Heart left ventricle (tissue), 16 donors: ENCODE data around the gene SYNE4. TPM values are rescaled to one million over a fixed set of nuclear protein-coding genes. Genes with fewer than 3 reads are reported as not detected.

Experiments
- ATAC-seq, 4 donors: fragments of 200-7000 bp; cut with Tn5 transposase; one replicate each; pipeline ENCODE4 v1.9.1; 2020 to 2022; ENCODE audit warnings: moderate library complexity in 4 of 4, mild to moderate bottlenecking in 3 of 4, moderate number of reproducible peaks in 1 of 4
- DNase-seq, 5 donors: peaks; one replicate each; pipeline ENCODE4 v3.0.0-alpha.2; 2020
- H3K27ac ChIP-seq, 12 donors: fragments of 200-600 bp; sonication (generic) in 4 of 12; one replicate each; pipeline versions ENCODE4 v1.5.0 to v1.8.0; 2016 to 2022; ENCODE audit warnings: mild to moderate bottlenecking in 2 of 12
- H3K27me3 ChIP-seq, 9 donors: fragments of 200-600 bp; sonication (generic) in 2 of 9; one replicate each; pipeline versions ENCODE4 v1.5.1 to v1.8.0; 2016 to 2022; ENCODE audit warnings: mild to moderate bottlenecking in 3 of 9
- H3K36me3 ChIP-seq, 9 donors: fragments of 200-600 bp; sonication (generic) in 2 of 9; one replicate each; pipeline versions ENCODE4 v1.5.0 to v1.8.0; 2018 to 2022; ENCODE audit warnings: mild to moderate bottlenecking in 2 of 9
- H3K4me1 ChIP-seq, 12 donors: fragments of 200-600 bp; sonication (generic) in 4 of 12; one replicate each; pipeline versions ENCODE4 v1.5.0 to v1.8.0; 2016 to 2022; ENCODE audit warnings: mild to moderate bottlenecking in 3 of 12
- H3K4me3 ChIP-seq, 12 donors: fragments of 200-600 bp; sonication (generic) in 4 of 12; one replicate each; pipeline versions ENCODE4 v1.5.0 to v1.8.0; 2017 to 2022; ENCODE audit warnings: mild to moderate bottlenecking in 9 of 12, moderate library complexity in 4 of 12
- H3K9me3 ChIP-seq, 12 donors: fragments of 200-600 bp; sonication (generic) in 4 of 12; one replicate each; pipeline versions ENCODE4 v1.5.0 to v1.8.0; 2016 to 2022; ENCODE audit warnings: mild to moderate bottlenecking in 1 of 12
- CTCF ChIP-seq, 12 donors: fragments of 200-600 bp; sonication (generic) in 4 of 12; IDR thresholded peaks; one replicate each; pipeline versions ENCODE4 v1.5.0 to v1.8.0; 2018 to 2022; ENCODE audit warnings: antibody characterized with exemption in 12 of 12, mild to moderate bottlenecking in 5 of 12
- POLR2A ChIP-seq, 2 donors: fragments of 450-650 bp; IDR thresholded peaks; one replicate each; pipeline ENCODE4 v1.6.1; 2017; ENCODE audit warnings: antibody characterized with exemption in 2 of 2, mild to moderate bottlenecking in 2 of 2, moderate library complexity in 2 of 2
- WGBS, 4 donors: extraction: QIAGEN DNeasy Blood & Tissue Kit in 2 of 4; methylation state at CpG; one replicate each; pipeline versions ENCODE4 v1.1.5 to v1.1.7; 2013 to 2018; 5-methylcytosine and 5-hydroxymethylcytosine counted together
- intact Hi-C, 10 donors: fragments of 100-400 bp; cut with DNase I; formaldehyde crosslinking; loops; one replicate each; pipeline versions ENCODE4 v1.11.1 to v1.14.2; 2022
- polyA plus RNA-seq, 2 donors: library from polyadenylated mRNA; stranded (reverse); fragments of 200-250 nt; gene quantifications; one replicate each; pipeline ENCODE4 v1.2.3, GENCODE V29; 2013
- total RNA-seq, 9 donors: library from RNA; depleted of rRNA in 2 of 9; stranded (reverse); fragments of >200 nt in 2 of 9; fragmentation: NEBNext Ultra II Directional in 3 of 9; extraction: Animal tissue kit (Norgen Biotek cat#: 25700) in 3 of 9; gene quantifications; one replicate each; pipeline versions ENCODE4 v1.1.0 to v1.2.4, GENCODE V29; 2016 to 2023
- donor health status: ischemic (EF 13 %, LVEDD 7.1; RV severe dilation, severe dysfunction).
- donor health status: healthy with polysubstance abuse.
- donor health status: DM: no; HTN: yes; CAD: no.
- donor health status: DM: no; HTN: no; CAD: no.
- donor health status: ischemic (EF 25% LVEDD 6.9; RV normal size, moderate dysfunction).
- donor health status: ischemic (EF 25% LVEDD 5.7; RV mildly dilated, moderate dysfunction).
- donor health status: healthy.
- donor health status: DM: yes; HTN: yes; CAD: no.
- donor health status: ischemic (EF 35%, LVEDD 5.7; RV mildly dilated, moderate dysfunction).
- donor health status: nonischemic (EF 11% LVEDD 7.7; RV severe dilation, severe dysfunction).
- donor health status: DM: yes; HTN: yes; CAD: no.
- donor health status: PGD.
- donor health status: ischemic (EF 29% LVEDD 5.4; RV normal size, mild dysfunction).
- donor health status: nonischemic (EF 23%, LVEDD 6.1; RV moderate dilation, normal function).

SYNE4 gene
- total and polyA plus RNA-seq, 11 donors, result 0.12 to 0.50 (median 0.17) TPM; not detected in 4

DNA sequence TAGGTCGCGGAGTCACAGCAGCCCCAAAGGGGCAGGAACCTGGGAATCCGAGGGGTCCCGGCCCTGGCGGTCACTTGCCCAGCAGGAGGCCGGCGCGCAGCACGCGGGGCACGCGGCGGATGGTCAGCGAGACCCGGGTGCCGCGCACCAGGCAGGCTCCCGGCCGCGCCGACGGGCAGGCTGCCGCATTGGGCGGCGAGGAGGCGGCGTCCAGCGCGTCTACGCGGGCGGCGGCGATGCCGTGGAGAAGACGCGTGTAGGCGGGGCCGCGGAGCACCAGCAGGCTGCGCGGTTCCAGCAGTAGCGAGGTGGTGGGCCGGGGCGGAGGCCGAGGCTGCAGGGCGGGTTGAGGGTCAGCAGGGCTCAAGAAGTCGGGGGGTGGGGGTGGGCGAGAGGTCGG, 607 bp upstream of the SYNE4 start:
- DNase-seq, result peak; percentile 69 to 80 (median 75)
- peak in 3 of 4 donors; percentile 23 to 66 (median 48) for ATAC-seq
- H3K4me1 ChIP-seq, result peaks cover 0 to 24% (median 11%) of the 10 kb centered on the region in 12 donors
- H3K36me3 ChIP-seq, result peaks cover 0 to 3% (median 0%) of the 10 kb centered on the region in 9 donors
- intact Hi-C loops, result no loop called here
- H3K4me3 ChIP-seq, result peak overlapping the region in 10 of 12 donors; percentile 25 to 59 (median 50)
- H3K27ac ChIP-seq, result peak overlapping the region in 5 of 12 donors; percentile 33 to 76 (median 39)
- H3K27me3 ChIP-seq, result no peaks in the 10 kb centered on the region
- H3K9me3 ChIP-seq, result no peaks in the 10 kb centered on the region
- TF ChIP-seq POLR2A (IDR thresholded peaks at IDR 0.05), result peak in 1 of 2 donors; percentile 17
- no peak for TF ChIP-seq CTCF (IDR thresholded peaks at IDR 0.05)
- 1 to 4% (median 2%) methylated on average over 18 to 50 of the region's 50 CpGs for WGBS, 4 donors

DNA sequence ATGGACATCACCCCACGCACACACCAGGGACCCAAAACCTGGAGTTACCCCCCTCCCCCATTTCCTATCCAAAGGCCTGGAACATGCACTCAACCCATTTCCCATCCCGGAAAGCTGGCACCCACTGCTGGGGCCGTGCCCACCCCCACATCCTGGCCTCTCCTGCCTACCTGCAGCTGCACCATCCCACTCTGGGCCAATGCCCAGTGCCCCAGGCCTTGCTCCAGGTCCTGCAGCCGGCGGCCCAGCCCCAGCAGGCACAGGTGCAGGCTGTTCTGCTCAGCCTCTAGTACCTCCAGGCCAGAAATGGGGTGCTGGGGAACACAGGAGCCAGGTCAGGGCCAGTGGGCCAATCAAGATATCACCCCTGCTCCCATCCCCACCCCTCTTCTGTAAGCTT, 1.7 kb downstream of the SYNE4 start:
- Histone ChIP-seq H3K4me1 (peaks cover 0 to 14% (median 5%) of the 10 kb centered on the region in 12 donors), H3K4me3 (no peak overlapping the region), H3K27me3 (no peaks in the 10 kb centered on the region), H3K36me3 (peaks cover 0 to 7% (median 0%) of the 10 kb centered on the region in 9 donors), H3K9me3 (no peaks in the 10 kb centered on the region), H3K27ac (no peak overlapping the region)
- 88 to 91% (median 90%) methylated on average over 5 of the region's 5 CpGs for WGBS, 4 donors
- DNase-seq (no peak), ATAC-seq (no peak)
- intact Hi-C loops, result no loop called here
- TF ChIP-seq POLR2A (IDR thresholded peaks at IDR 0.05), result no peak
- TF ChIP-seq CTCF (IDR thresholded peaks at IDR 0.05), result no peak

DNA sequence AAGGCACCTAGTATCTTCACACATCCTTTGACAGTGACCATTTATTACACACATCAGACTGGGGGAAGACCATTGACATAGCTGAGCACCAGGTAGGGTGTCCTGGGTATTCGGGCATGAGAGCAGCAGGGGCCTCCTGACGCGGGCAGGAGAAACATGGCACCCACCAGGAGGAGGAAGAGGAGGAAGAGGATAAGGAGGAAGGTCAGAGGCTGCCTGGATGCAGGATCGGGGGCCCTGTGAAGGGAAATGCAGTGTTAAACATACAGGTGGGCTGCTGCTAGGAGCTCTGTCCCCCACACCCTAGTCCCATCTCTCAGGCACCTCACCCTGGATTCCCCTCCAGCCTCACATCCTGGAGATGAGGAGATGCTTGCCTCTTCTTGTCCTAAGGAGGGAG, 5.3 kb downstream of the SYNE4 start:
- no peak for TF ChIP-seq CTCF (IDR thresholded peaks at IDR 0.05)
- TF ChIP-seq POLR2A (IDR thresholded peaks at IDR 0.05), result no peak
- Histone ChIP-seq H3K9me3 (no peaks in the 10 kb centered on the region), H3K36me3 (peaks cover 0 to 20% (median 10%) of the 10 kb centered on the region in 9 donors), H3K4me3 (no peak overlapping the region), H3K27ac (no peak overlapping the region), H3K27me3 (no peaks in the 10 kb centered on the region), H3K4me1 (peaks cover 0 to 16% (median 4%) of the 10 kb centered on the region in 12 donors)
- no peak for ATAC-seq
- intact Hi-C loops, result no loop called here
- DNase-seq, result no peak
- 92 to 95% (median 94%) methylated on average over 4 of the region's 4 CpGs for WGBS, 4 donors

DNA sequence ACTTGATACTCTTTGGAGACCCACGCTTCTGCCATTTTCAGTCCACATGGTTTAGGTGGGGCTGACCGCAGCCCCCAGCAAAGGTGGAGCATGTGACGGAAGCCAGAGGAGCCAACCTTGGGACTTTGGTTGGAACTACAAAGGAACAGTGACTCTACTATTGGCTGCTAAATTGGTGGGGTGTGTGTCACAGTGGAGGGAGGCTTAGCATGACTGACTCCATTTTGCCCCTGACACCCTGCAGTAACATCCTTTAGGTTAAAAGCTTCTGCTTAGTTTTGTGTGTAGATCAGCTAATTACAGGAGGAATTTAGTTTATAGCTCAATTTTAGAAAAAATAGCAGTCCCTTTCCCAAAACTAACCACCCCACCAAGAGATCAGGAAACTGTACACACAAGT, 7.0 kb downstream of the SYNE4 start:
- Histone ChIP-seq H3K4me3 (no peak overlapping the region), H3K27me3 (no peaks in the 10 kb centered on the region), H3K4me1 (peaks cover 0 to 24% (median 6%) of the 10 kb centered on the region in 12 donors), H3K9me3 (no peaks in the 10 kb centered on the region), H3K36me3 (peaks cover 0 to 31% (median 12%) of the 10 kb centered on the region in 9 donors), H3K27ac (no peak overlapping the region)
- DNase-seq, result no peak
- intact Hi-C loops, result no loop called here
- ATAC-seq, result no peak
- 98 to 100% (median 99%) methylated on average over 3 of the region's 3 CpGs for WGBS, 4 donors
- TF ChIP-seq POLR2A (IDR thresholded peaks at IDR 0.05) (no peak), CTCF (IDR thresholded peaks at IDR 0.05) (no peak)
